H9 (cell line): ENCODE results near the gene PIGB. TPM values are rescaled to one million over a fixed set of nuclear protein-coding genes. Genes with fewer than 3 reads are reported as not detected.

ENCODE experiments used
- DNase-seq: peaks from one replicate; pipeline ENCODE4 v3.0.0-alpha.2; 2017
- H2AFZ ChIP-seq: one replicate; pipeline ENCODE4 v1.6.1; 2013; ENCODE audit warnings: mild to moderate bottlenecking, low read length, control low read depth, moderate library complexity
- H2AK5ac ChIP-seq: 2 replicates; pipeline ENCODE4 v1.6.1; 2013; ENCODE audit warnings: low read length, control low read depth, mixed read lengths; ENCODE audit not compliant: insufficient read length
- H2BK120ac ChIP-seq: one replicate; pipeline ENCODE4 v1.6.1; 2013; ENCODE audit warnings: low read depth, mild to moderate bottlenecking, low read length, control low read depth, inconsistent platforms; ENCODE audit not compliant: poor library complexity, severe bottlenecking
- H2BK12ac ChIP-seq: 2 replicates; pipeline ENCODE4 v1.6.1; 2013; ENCODE audit warnings: low read length, control low read depth, mixed read lengths, low read depth; ENCODE audit not compliant: insufficient read length
- H2BK15ac ChIP-seq: 2 replicates; pipeline ENCODE4 v1.6.1; 2013; ENCODE audit warnings: low read depth, low read length, control low read depth
- H2BK20ac ChIP-seq: one replicate; pipeline ENCODE4 v1.6.1; 2013; ENCODE audit warnings: low read depth, mild to moderate bottlenecking, low read length, control low read depth, inconsistent platforms; ENCODE audit not compliant: poor library complexity, severe bottlenecking
- H2BK5ac ChIP-seq: 2 replicates; pipeline ENCODE4 v1.6.1; 2013; ENCODE audit warnings: low read length, control low read depth, mixed read lengths; ENCODE audit not compliant: insufficient read length
- H3K14ac ChIP-seq: 2 replicates; pipeline ENCODE4 v1.6.1; 2013; ENCODE audit warnings: low read length, control low read depth; ENCODE audit not compliant: insufficient read depth
- H3K18ac ChIP-seq: 2 replicates; pipeline ENCODE4 v1.6.1; 2013; ENCODE audit warnings: low read depth, mild to moderate bottlenecking, mixed read lengths, low read length, control low read depth; ENCODE audit not compliant: insufficient read length
- H3K23ac ChIP-seq: 2 replicates; pipeline ENCODE4 v1.6.1; 2013; ENCODE audit warnings: low read length, control low read depth, mixed read lengths, low read depth; ENCODE audit not compliant: insufficient read length
- H3K23me2 ChIP-seq: 2 replicates; pipeline ENCODE4 v1.6.1; 2013; ENCODE audit warnings: low read depth, mild to moderate bottlenecking, mixed read lengths, low read length, control low read depth; ENCODE audit not compliant: insufficient read length, poor library complexity, severe bottlenecking
- H3K27ac ChIP-seq: 2 replicates; pipeline ENCODE4 v1.5.1; 2013; ENCODE audit warnings: low read length, control low read depth, mixed read lengths, low read depth; ENCODE audit not compliant: insufficient read length
- H3K27me3 ChIP-seq: 2 replicates; pipeline ENCODE4 v1.6.1; 2013; ENCODE audit warnings: low read length, control low read depth, inconsistent platforms; ENCODE audit not compliant: insufficient read depth
- H3K4ac ChIP-seq: 2 replicates; pipeline ENCODE4 v1.6.1; 2013; ENCODE audit warnings: low read depth, mild to moderate bottlenecking, control low read depth, inconsistent platforms, low read length, moderate library complexity
- H3K4me1 ChIP-seq: 2 replicates; pipeline ENCODE4 v1.6.1; 2013; ENCODE audit warnings: low read length, control low read depth, inconsistent platforms; ENCODE audit not compliant: insufficient read depth
- H3K4me2 ChIP-seq: 2 replicates; pipeline ENCODE4 v1.6.1; 2013; ENCODE audit warnings: low read length, control low read depth, mixed read lengths; ENCODE audit not compliant: insufficient read length, insufficient read depth
- H3K56ac ChIP-seq: 2 replicates; pipeline ENCODE4 v1.6.1; 2013; ENCODE audit warnings: low read depth, mild to moderate bottlenecking, mixed read lengths, low read length, control low read depth; ENCODE audit not compliant: insufficient read length
- H3K79me1 ChIP-seq: 2 replicates; pipeline ENCODE4 v1.6.1; 2013; ENCODE audit warnings: low read depth, mild to moderate bottlenecking, moderate library complexity, low read length, control low read depth, inconsistent platforms; ENCODE audit not compliant: insufficient read depth, poor library complexity, severe bottlenecking
- H3K79me2 ChIP-seq: 2 replicates; pipeline ENCODE4 v1.6.1; 2013; ENCODE audit warnings: low read length, control low read depth, inconsistent platforms; ENCODE audit not compliant: insufficient read depth
- H3K9ac ChIP-seq: 2 replicates; pipeline ENCODE4 v1.6.1; 2013; ENCODE audit warnings: low read length, control low read depth, mixed read lengths; ENCODE audit not compliant: insufficient read length; ENCODE audit errors: extremely low read depth
- H3K9me3 ChIP-seq: one replicate; pipeline ENCODE4 v1.6.1; 2013; ENCODE audit warnings: low read depth, low read length, inconsistent platforms; ENCODE audit not compliant: control insufficient read depth
- H3T11ph ChIP-seq: one replicate; pipeline ENCODE4 v1.6.1; 2013; ENCODE audit warnings: mild to moderate bottlenecking, low read length, control low read depth, inconsistent platforms
- H4K20me1 ChIP-seq: one replicate; pipeline ENCODE4 v1.6.1; 2013; ENCODE audit not compliant: control insufficient read depth, insufficient read length, insufficient read depth
- H4K5ac ChIP-seq: 2 replicates; pipeline ENCODE4 v1.6.1; 2013; ENCODE audit warnings: low read depth, mild to moderate bottlenecking, mixed read lengths, low read length, control low read depth; ENCODE audit not compliant: insufficient read length
- H4K8ac ChIP-seq: replicated peaks from 2 replicates; pipeline ENCODE4 v1.6.1; 2013; ENCODE audit warnings: low read length, control low read depth, mixed read lengths, low read depth; ENCODE audit not compliant: insufficient read length
- H4K91ac ChIP-seq: 2 replicates; pipeline ENCODE4 v1.6.1; 2013; ENCODE audit warnings: low read depth, mild to moderate bottlenecking, moderate library complexity, mixed read lengths, low read length, control low read depth; ENCODE audit not compliant: insufficient read length
- H3K27ac Mint-ChIP-seq, 3 experiments: 2 replicates in 2 of 3; 3 replicates in 1 of 3; pipeline ENCODE4 v1.8.0; 2020 to 2021; ENCODE audit warnings: mixed read lengths in 3 of 3, mild to moderate bottlenecking in 1 of 3, moderate library complexity in 1 of 3
- H3K27me3 Mint-ChIP-seq: 2 replicates; pipeline ENCODE4 v1.8.0; 2021; ENCODE audit warnings: low read depth, mild to moderate bottlenecking, moderate library complexity, mixed read lengths
- H3K36me3 Mint-ChIP-seq, 3 experiments: 2 replicates in 2 of 3; 3 replicates in 1 of 3; pipeline ENCODE4 v1.8.0; 2020 to 2021; ENCODE audit warnings: low read depth in 3 of 3, mixed read lengths in 3 of 3; ENCODE audit not compliant: insufficient read depth in 1 of 3
- H3K4me1 Mint-ChIP-seq, 2 experiments: 2 replicates each; pipeline ENCODE4 v1.8.0; 2020; ENCODE audit warnings: mixed read lengths in 2 of 2
- H3K4me3 Mint-ChIP-seq, 2 experiments: 2 replicates in 1 of 2; 3 replicates in 1 of 2; pipeline ENCODE4 v1.8.0; 2020 to 2021; ENCODE audit warnings: mild to moderate bottlenecking in 2 of 2, mixed read lengths in 2 of 2, moderate library complexity in 1 of 2
- H3K9me3 Mint-ChIP-seq, 2 experiments: 2 replicates in 1 of 2; 3 replicates in 1 of 2; pipeline ENCODE4 v1.8.0; 2020; ENCODE audit warnings: mild to moderate bottlenecking in 2 of 2, mixed read lengths in 2 of 2, moderate library complexity in 1 of 2
- total RNA-seq: library from RNA; stranded (reverse); gene quantifications from 2 replicates; pipeline ENCODE4 v1.2.1, GENCODE V29; 2021
- TF ChIP-seq, protein P1 (sequence below): fragments of 200-600 bp; sonication (generic); conservative IDR thresholded peaks from 3 replicates; pipeline ENCODE4 v1.8.0; 2021; ENCODE audit warnings: antibody characterized with exemption, mild to moderate bottlenecking

Gene PIGB
- total RNA-seq, 1 experiment from 2014 or later, result 6.7 TPM

DNA sequence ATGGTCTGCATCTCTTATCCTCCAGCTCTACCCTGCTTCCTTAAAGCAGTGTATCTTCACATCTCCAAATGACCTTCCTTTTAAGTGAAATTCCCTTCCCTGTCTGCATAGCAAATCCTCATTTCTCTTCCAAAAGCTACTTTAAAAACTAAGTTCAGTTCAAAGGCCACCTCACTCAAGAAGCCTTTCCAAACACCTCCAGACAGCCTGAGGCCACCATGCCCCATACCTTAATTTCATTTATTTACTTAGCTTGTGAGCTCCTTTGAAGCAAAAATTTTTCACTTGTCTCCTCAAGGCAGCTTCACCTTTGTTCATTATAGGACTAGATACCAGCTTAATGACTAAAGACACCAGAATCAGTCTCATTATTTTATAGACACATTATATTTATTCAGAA lies 39.4 kb downstream of the PIGB start:
- DNase-seq, result no peak
- no peak overlapping the region for H3K9ac ChIP-seq
- no peaks in the 10 kb centered on the region for H4K20me1 ChIP-seq
- no peak overlapping the region for H2BK15ac ChIP-seq
- H2BK20ac ChIP-seq, result no peak overlapping the region
- no peak overlapping the region for H2AK5ac ChIP-seq
- Mint-ChIP-seq H3K4me1 (peaks cover 0 to 8% of the 10 kb centered on the region in 2 experiments; a peak in 2 of 4 replicates), H3K27ac (no peak overlapping the region), H3K9me3 (no peaks in the 10 kb centered on the region), H3K36me3 (no peaks in the 10 kb centered on the region; a peak in 1 of 7 replicates), H3K4me3 (no peak overlapping the region), H3K27me3 (no peaks in the 10 kb centered on the region)
- H3K23me2 ChIP-seq, result no peaks in the 10 kb centered on the region
- no peaks in the 10 kb centered on the region for H3K4me1 ChIP-seq
- no peak overlapping the region for H2AFZ ChIP-seq
- H3K18ac ChIP-seq, result no peak overlapping the region
- H4K91ac ChIP-seq, result no peak overlapping the region
- no peaks in the 10 kb centered on the region for H3K79me2 ChIP-seq
- H2BK5ac ChIP-seq, result no peak overlapping the region
- TF ChIP-seq, protein P1, sequence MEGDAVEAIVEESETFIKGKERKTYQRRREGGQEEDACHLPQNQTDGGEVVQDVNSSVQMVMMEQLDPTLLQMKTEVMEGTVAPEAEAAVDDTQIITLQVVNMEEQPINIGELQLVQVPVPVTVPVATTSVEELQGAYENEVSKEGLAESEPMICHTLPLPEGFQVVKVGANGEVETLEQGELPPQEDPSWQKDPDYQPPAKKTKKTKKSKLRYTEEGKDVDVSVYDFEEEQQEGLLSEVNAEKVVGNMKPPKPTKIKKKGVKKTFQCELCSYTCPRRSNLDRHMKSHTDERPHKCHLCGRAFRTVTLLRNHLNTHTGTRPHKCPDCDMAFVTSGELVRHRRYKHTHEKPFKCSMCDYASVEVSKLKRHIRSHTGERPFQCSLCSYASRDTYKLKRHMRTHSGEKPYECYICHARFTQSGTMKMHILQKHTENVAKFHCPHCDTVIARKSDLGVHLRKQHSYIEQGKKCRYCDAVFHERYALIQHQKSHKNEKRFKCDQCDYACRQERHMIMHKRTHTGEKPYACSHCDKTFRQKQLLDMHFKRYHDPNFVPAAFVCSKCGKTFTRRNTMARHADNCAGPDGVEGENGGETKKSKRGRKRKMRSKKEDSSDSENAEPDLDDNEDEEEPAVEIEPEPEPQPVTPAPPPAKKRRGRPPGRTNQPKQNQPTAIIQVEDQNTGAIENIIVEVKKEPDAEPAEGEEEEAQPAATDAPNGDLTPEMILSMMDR, result no peak
- no peak overlapping the region for H3K23ac ChIP-seq
- no peak overlapping the region for H2BK12ac ChIP-seq
- no peak overlapping the region for H2BK120ac ChIP-seq
- no peaks in the 10 kb centered on the region for H3K9me3 ChIP-seq
- H3K14ac ChIP-seq, result no peak overlapping the region
- H3K27ac ChIP-seq, result no peak overlapping the region
- no peaks in the 10 kb centered on the region for H3K79me1 ChIP-seq
- no peak overlapping the region for H3K56ac ChIP-seq
- no peak overlapping the region for H3K4me2 ChIP-seq
- H3K4ac ChIP-seq, result no peak overlapping the region
- H3T11ph ChIP-seq, result no peak overlapping the region
- no peak overlapping the region for H4K5ac ChIP-seq
- H3K27me3 ChIP-seq, result no peaks in the 10 kb centered on the region
- H4K8ac ChIP-seq, result no peak overlapping the region
